ENCODE measurements around the gene ATP5IF1. TPM values are rescaled to one million over a fixed set of nuclear protein-coding genes. Genes with fewer than 3 reads are reported as not detected.

Gene ATP5IF1
- total and polyA plus RNA-seq, 2 donors (not counting 1 experiment from before 2014, with no cell fraction given) = 146 to 269 TPM

- DNase-seq (ENCODE audit: low read depth in 2 of 2) = no peak
- Histone ChIP-seq H3K4me2 (ENCODE audit: extremely low read depth, insufficient read depth, low read length) (no peak overlapping the region), H4K20me1 (ENCODE audit: control insufficient read depth, extremely low read depth, insufficient read depth, low read length) (no peaks in the 10 kb centered on the region), H3K9me3 (ENCODE audit: control insufficient read depth, insufficient read depth, low read depth, low read length) (no peaks in the 10 kb centered on the region), H3K4me3 (replicated peaks in 1 of 4; ENCODE audit: control extremely low read depth in 1 of 4, insufficient read depth in 1 of 4, low read depth in 3 of 4, low read length in 4 of 4) (no peak overlapping the region), H3K27me3 (ENCODE audit: control insufficient read depth, insufficient read depth, low read length) (no peaks in the 10 kb centered on the region), H3K9ac (ENCODE audit: insufficient read depth, low read length) (no peak overlapping the region), H3K79me2 (ENCODE audit: control insufficient read depth, insufficient read depth, low read length) (no peaks in the 10 kb centered on the region), H3K27ac (ENCODE audit: insufficient read depth, low read length) (no peak overlapping the region), H3K36me3 (ENCODE audit: control insufficient read depth, insufficient read depth, low read length) (peaks cover 4% of the 10 kb centered on the region), H3K4me1 (ENCODE audit: control insufficient read depth, extremely low read depth, insufficient read depth, low read length) (no peaks in the 10 kb centered on the region), H2AFZ (ENCODE audit: low read length) (no peak overlapping the region)
- TF ChIP-seq EZH2 (IDR thresholded peaks at IDR 0.05; ENCODE audit: low read length, missing control alignments) (no peak), CTCF (conservative IDR thresholded peaks at IDR 0.05 in 1 of 2, IDR thresholded peaks at IDR 0.05 in 1 of 2; ENCODE audit: low read depth in 1 of 2, low read length in 2 of 2) (no peak)
Measured at GRCh38 chr1:28209700-28210099, 26.2 kb upstream of the ATP5IF1 start.

GRCh38 chr1:28213315-28213714, 22.6 kb upstream of the ATP5IF1 start:
- peaks cover 4% of the 10 kb centered on the region for H3K36me3 ChIP-seq (ENCODE audit: control insufficient read depth, insufficient read depth, low read length)
- DNase-seq (ENCODE audit: low read depth in 2 of 2) = no peak
- no peaks in the 10 kb centered on the region for H3K27me3 ChIP-seq (ENCODE audit: control insufficient read depth, insufficient read depth, low read length)
- no peaks in the 10 kb centered on the region for H3K9me3 ChIP-seq (ENCODE audit: control insufficient read depth, insufficient read depth, low read depth, low read length)
- H3K4me3 ChIP-seq (replicated peaks in 1 of 4; ENCODE audit: control extremely low read depth in 1 of 4, insufficient read depth in 1 of 4, low read depth in 3 of 4, low read length in 4 of 4) = no peak overlapping the region
- H3K4me1 ChIP-seq (ENCODE audit: control insufficient read depth, extremely low read depth, insufficient read depth, low read length) = no peaks in the 10 kb centered on the region
- H3K9ac ChIP-seq (ENCODE audit: insufficient read depth, low read length) = no peak overlapping the region
- H3K79me2 ChIP-seq (ENCODE audit: control insufficient read depth, insufficient read depth, low read length) = no peaks in the 10 kb centered on the region
- no peaks in the 10 kb centered on the region for H4K20me1 ChIP-seq (ENCODE audit: control insufficient read depth, extremely low read depth, insufficient read depth, low read length)
- no peak for TF ChIP-seq EZH2 (IDR thresholded peaks at IDR 0.05; ENCODE audit: low read length, missing control alignments)
- no peak for TF ChIP-seq CTCF (conservative IDR thresholded peaks at IDR 0.05 in 1 of 2, IDR thresholded peaks at IDR 0.05 in 1 of 2; ENCODE audit: low read depth in 1 of 2, low read length in 2 of 2)
- no peak overlapping the region for H3K4me2 ChIP-seq (ENCODE audit: extremely low read depth, insufficient read depth, low read length)
- H2AFZ ChIP-seq (ENCODE audit: low read length) = no peak overlapping the region
- H3K27ac ChIP-seq (ENCODE audit: insufficient read depth, low read length) = no peak overlapping the region

- H3K9ac ChIP-seq (ENCODE audit: insufficient read depth, low read length) = no peak overlapping the region
- H3K4me3 ChIP-seq (replicated peaks in 1 of 4; ENCODE audit: control extremely low read depth in 1 of 4, insufficient read depth in 1 of 4, low read depth in 3 of 4, low read length in 4 of 4) = no peak overlapping the region
- H4K20me1 ChIP-seq (ENCODE audit: control insufficient read depth, extremely low read depth, insufficient read depth, low read length) = no peaks in the 10 kb centered on the region
- no peak overlapping the region for H3K4me2 ChIP-seq (ENCODE audit: extremely low read depth, insufficient read depth, low read length)
- no peak overlapping the region for H3K27ac ChIP-seq (ENCODE audit: insufficient read depth, low read length)
- H3K79me2 ChIP-seq (ENCODE audit: control insufficient read depth, insufficient read depth, low read length) = peaks cover 29% of the 10 kb centered on the region
- TF ChIP-seq CTCF (conservative IDR thresholded peaks at IDR 0.05 in 1 of 2, IDR thresholded peaks at IDR 0.05 in 1 of 2; ENCODE audit: low read depth in 1 of 2, low read length in 2 of 2) = no peak
- TF ChIP-seq EZH2 (IDR thresholded peaks at IDR 0.05; ENCODE audit: low read length, missing control alignments) = no peak
- H3K4me1 ChIP-seq (ENCODE audit: control insufficient read depth, extremely low read depth, insufficient read depth, low read length) = no peaks in the 10 kb centered on the region
- peaks cover 9% of the 10 kb centered on the region for H3K36me3 ChIP-seq (ENCODE audit: control insufficient read depth, insufficient read depth, low read length)
- no peaks in the 10 kb centered on the region for H3K9me3 ChIP-seq (ENCODE audit: control insufficient read depth, insufficient read depth, low read depth, low read length)
- no peaks in the 10 kb centered on the region for H3K27me3 ChIP-seq (ENCODE audit: control insufficient read depth, insufficient read depth, low read length)
- no peak overlapping the region for H2AFZ ChIP-seq (ENCODE audit: low read length)
- DNase-seq (ENCODE audit: low read depth in 2 of 2) = no peak
Measured at GRCh38 chr1:28229089-28229488, 6.8 kb upstream of the ATP5IF1 start.

Data from fibroblast of lung (primary cell).